GM18520 (cell line): ENCODE results near the gene CTNNA3.

ENCODE experiments used
- ATAC-seq: cut with Tn5 transposase; IDR thresholded peaks from one replicate; pipeline ENCODE4 v1.9.1; 2021; ENCODE audit not compliant: unreplicated experiment

Gene CTNNA3

GRCh38 chr10:67666416-67667034 is 29.5 kb downstream of the CTNNA3 start:
- ATAC-seq = no peak

GRCh38 chr10:67665491-67665890 is 30.5 kb downstream of the CTNNA3 start:
- ATAC-seq = no peak

- no peak for ATAC-seq
Measured at GRCh38 chr10:67664942-67665341, 31.1 kb downstream of the CTNNA3 start.

GRCh38 chr10:67663449-67664087 is 32.4 kb downstream of the CTNNA3 start:
- ATAC-seq = no peak

- no peak for ATAC-seq
Measured at GRCh38 chr10:67662415-67662814, 33.6 kb downstream of the CTNNA3 start.

GRCh38 chr10:67659497-67659896 is 36.5 kb downstream of the CTNNA3 start:
- no peak for ATAC-seq

- no peak for ATAC-seq
Measured at GRCh38 chr10:67657775-67658174, 38.2 kb downstream of the CTNNA3 start.

GRCh38 chr10:67650558-67650957 is 45.4 kb downstream of the CTNNA3 start:
- no peak for ATAC-seq

- ATAC-seq = no peak
Measured at GRCh38 chr10:67648613-67649229, 47.3 kb downstream of the CTNNA3 start.

- no peak for ATAC-seq
Measured at GRCh38 chr10:67630904-67631303, 65.1 kb downstream of the CTNNA3 start.

- ATAC-seq = no peak
Measured at GRCh38 chr10:67629461-67629971, 66.5 kb downstream of the CTNNA3 start.

- ATAC-seq = no peak
Measured at GRCh38 chr10:67622984-67623383, 73.0 kb downstream of the CTNNA3 start.

GRCh38 chr10:67622511-67622910 is 73.5 kb downstream of the CTNNA3 start:
- ATAC-seq = no peak

- ATAC-seq = peak; percentile 63
Measured at GRCh38 chr10:67621834-67622233, 74.2 kb downstream of the CTNNA3 start.

- no peak for ATAC-seq
Measured at GRCh38 chr10:67618116-67618515, 77.9 kb downstream of the CTNNA3 start.

GRCh38 chr10:67612577-67613537 is 83.1 kb downstream of the CTNNA3 start:
- peak; percentile 97 for ATAC-seq

- no peak for ATAC-seq
Measured at GRCh38 chr10:67612176-67612575, 83.8 kb downstream of the CTNNA3 start.

- no peak for ATAC-seq
Measured at GRCh38 chr10:67609996-67610793, 85.8 kb downstream of the CTNNA3 start.

GRCh38 chr10:67608001-67608400 is 88.0 kb downstream of the CTNNA3 start:
- no peak for ATAC-seq

- no peak for ATAC-seq
Measured at GRCh38 chr10:67607472-67607871, 88.5 kb downstream of the CTNNA3 start.
